K562 (cell line): ENCODE measurements around the gene TIMP4. TPM values are rescaled to one million over a fixed set of nuclear protein-coding genes. Genes with fewer than 3 reads are reported as not detected.

Experiments
- ATAC-seq: fragments of 200-7000 bp; cut with Tn5 transposase; 3 replicates; pipeline ENCODE4 v1.9.1; 2020; ENCODE audit warnings: moderate library complexity
- BruUV-seq: library from RNA; stranded (reverse); fragments of 400-500 nt; replicated peaks from 2 replicates; lab custom pipeline; 2021; lab: Mats Ljungman, UMichigan
- CTCF ChIA-PET: fragments of 300-600 bp; formaldehyde crosslinking; extraction: SDS; loops from one replicate; lab custom pipeline; 2021; ENCODE audit warnings: low intra/inter-chr PET ratio; lab: Yijun Ruan, JAX
- POLR2A ChIA-PET: fragments of 300-600, 350-650 bp; sonication (Branson Sonifier 250); formaldehyde crosslinking; extraction: SDS; loops from one replicate; lab custom pipeline; 2021; ENCODE audit warnings: antibody characterized with exemption, inconsistent platforms; lab: Yijun Ruan, JAX
- DNase-seq, 4 experiments: peaks; one replicate each; pipeline versions ENCODE4 v3.0.0 to v3.0.0-alpha.2; 2011 to 2018; ENCODE audit warnings: low spot score in 3 of 4, mixed read lengths in 3 of 4; ENCODE audit errors: extremely low read depth in 1 of 4
- FAIRE-seq: peaks from 2 replicates; lab custom pipeline; 2011; peaks lifted over from hg19 to GRCh38; lab: Jason Lieb, UNC
- H2AFZ ChIP-seq: 2 replicates; pipeline ENCODE4 v1.6.0; 2011; ENCODE audit warnings: low read depth, low read length, control low read depth, inconsistent platforms
- H3K27ac ChIP-seq: fragments of 200-600 bp; 3 replicates; pipeline ENCODE4 v1.8.0; 2011; ENCODE audit warnings: low read depth, mild to moderate bottlenecking, control low read depth, inconsistent platforms, low read length, moderate library complexity, mixed read lengths; ENCODE audit errors: extremely low read depth
- H3K27me3 ChIP-seq, 2 experiments: fragments of 300-600 bp in 1 of 2; 2 replicates in 1 of 2; 3 replicates in 1 of 2; pipeline versions ENCODE4 v1.6.0 to v1.8.0; 2011; ENCODE audit warnings: inconsistent platforms in 2 of 2, low read length in 2 of 2, mild to moderate bottlenecking in 1 of 2, mixed read lengths in 1 of 2, moderate library complexity in 1 of 2; ENCODE audit not compliant: control insufficient read depth in 2 of 2, insufficient read depth in 2 of 2
- H3K36me3 ChIP-seq: fragments of 300-600 bp; 3 replicates; pipeline ENCODE4 v1.8.0; 2011; ENCODE audit warnings: mild to moderate bottlenecking, low read length, inconsistent platforms; ENCODE audit not compliant: control insufficient read depth, insufficient read depth
- H3K4me1 ChIP-seq, 2 experiments: fragments of 200-600 bp in 1 of 2; replicated peaks in 1 of 2; 2 replicates in 1 of 2; 3 replicates in 1 of 2; pipeline versions ENCODE4 v1.5.1 to v1.8.0; 2011; ENCODE audit warnings: inconsistent platforms in 2 of 2, low read length in 2 of 2, mild to moderate bottlenecking in 1 of 2, mixed read lengths in 1 of 2, moderate library complexity in 1 of 2; ENCODE audit not compliant: control insufficient read depth in 2 of 2, insufficient read depth in 2 of 2
- H3K4me2 ChIP-seq: 2 replicates; pipeline ENCODE4 v1.6.1; 2011; ENCODE audit warnings: low read length, control low read depth, inconsistent platforms, mixed read lengths; ENCODE audit not compliant: insufficient read depth
- H3K4me3 ChIP-seq: fragments of 200-600 bp; sonication (generic), shearing (Covaris generic); 2 replicates; pipeline ENCODE4 v1.5.1; 2016; ENCODE audit warnings: control low read depth, inconsistent platforms
- H3K79me2 ChIP-seq: fragments of 200-600 bp; 3 replicates; pipeline ENCODE4 v1.8.0; 2011; ENCODE audit warnings: low read length, inconsistent platforms; ENCODE audit not compliant: control insufficient read depth, insufficient read depth
- H3K9ac ChIP-seq, 2 experiments: 2 replicates each; pipeline versions ENCODE4 v1.6.0 to v1.6.1; 2011; ENCODE audit warnings: low read depth in 2 of 2, low read length in 2 of 2, control low read depth in 1 of 2, inconsistent platforms in 1 of 2, mild to moderate bottlenecking in 1 of 2, mixed read lengths in 1 of 2; ENCODE audit not compliant: insufficient read depth in 1 of 2
- H3K9me1 ChIP-seq: one replicate; pipeline ENCODE4 v1.6.0; 2011; ENCODE audit warnings: inconsistent platforms, mild to moderate bottlenecking, low read length, moderate library complexity; ENCODE audit not compliant: control insufficient read depth, insufficient read depth
- H3K9me3 ChIP-seq: replicated peaks from 2 replicates; pipeline ENCODE4 v1.5.1; 2011; ENCODE audit warnings: low read depth, low read length, inconsistent platforms; ENCODE audit not compliant: control insufficient read depth, insufficient read depth
- H4K20me1 ChIP-seq: replicated peaks from 2 replicates; pipeline ENCODE4 v1.6.1; 2011; ENCODE audit warnings: low read length, inconsistent platforms, mixed read lengths; ENCODE audit not compliant: control insufficient read depth, insufficient read depth
- GTF2E2 ChIP-seq: fragments of 200-800 bp; sonication (Bioruptor generic); IDR thresholded peaks from 2 replicates; pipeline ENCODE4 v1.6.1; 2016; ENCODE audit warnings: missing genetic modification characterization, missing compliant biosample characterization
- HSF4 ChIP-seq: fragments of 250-450 bp; sonication (Bioruptor Pico); IDR thresholded peaks from 2 replicates; pipeline ENCODE4 v2.1.2; 2022; ENCODE audit warnings: mild to moderate bottlenecking, moderate library complexity, borderline replicate concordance
- NFXL1 ChIP-seq: fragments of 450-650 bp; formaldehyde crosslinking; IDR thresholded peaks from 2 replicates; pipeline ENCODE4 v1.4.0; 2021; ENCODE audit warnings: mild to moderate bottlenecking
- RBM34 ChIP-seq: fragments of 200-400 bp; formaldehyde crosslinking; IDR thresholded peaks from 2 replicates; pipeline ENCODE4 v1.6.1; 2018; ENCODE audit warnings: low read length, borderline replicate concordance; ENCODE audit not compliant: insufficient read depth
- RCOR1 ChIP-seq, 2 experiments: IDR thresholded peaks; 2 replicates each; pipeline ENCODE4 v1.6.1; 2012; ENCODE audit warnings: low read depth in 2 of 2, low read length in 2 of 2, borderline replicate concordance in 1 of 2, improper control_type of control experiment in 1 of 2
- ZBTB17 ChIP-seq: fragments of 450-650 bp; formaldehyde crosslinking; IDR thresholded peaks from 2 replicates; pipeline ENCODE4 v1.4.0; 2020; ENCODE audit warnings: mild to moderate bottlenecking
- ZBTB7A ChIP-seq: IDR thresholded peaks from 2 replicates; pipeline ENCODE4 v1.6.1; 2011; ENCODE audit warnings: low read depth, mild to moderate bottlenecking, low read length, moderate library complexity, borderline replicate concordance; ENCODE audit not compliant: control insufficient read depth
- ZNF766 ChIP-seq: fragments of 200-800 bp; sonication (Bioruptor generic); conservative IDR thresholded peaks from 2 replicates; pipeline ENCODE4 v1.6.1; 2016; ENCODE audit warnings: missing genetic modification characterization, missing compliant biosample characterization
- WGBS: fragments of 100-300 bp; shearing (Covaris generic); methylation state at CpG from one replicate; pipeline ENCODE4 v1.1.6; 2016; ENCODE audit warnings: low coverage, mixed read lengths; ENCODE audit not compliant: insufficient coverage; ENCODE audit errors: missing lambda C conversion rate; 5-methylcytosine and 5-hydroxymethylcytosine counted together
- in situ Hi-C: fragments of 300-500 bp; cut with MboI; formaldehyde crosslinking; loops from 4 replicates; pipeline ENCODE4 v1.15.0; 2018; ENCODE audit warnings: inconsistent platforms, mixed read lengths
- intact Hi-C: fragments of 100-400 bp; cut with micrococcal nuclease; formaldehyde crosslinking; loops from 2 replicates; pipeline ENCODE4 v1.14.2; 2022
- polyA plus RNA-seq, 8 experiments: library from polyadenylated mRNA; depleted of rRNA in 4 of 8; stranded (reverse) in 5 of 8; unstranded in 3 of 8; fragments of >200 nt; fragmentation: Nextera tagmentation in 2 of 8; fragmentation: Illumina TruSeq in 1 of 8; extraction: Ambion mirVana in 2 of 8; extraction: Trizol in 1 of 8; gene quantifications; 2 replicates each; pipeline versions ENCODE4 v1.2.1 to v1.2.3, GENCODE V29; 2011 to 2014; ENCODE audit warnings: inconsistent platforms in 1 of 8, missing spikeins in 1 of 8
- total RNA-seq, 7 experiments: library from RNA; depleted of rRNA in 6 of 7; stranded (reverse); fragments of >200 nt in 6 of 7; fragmentation: Illumina TruSeq in 2 of 7; extraction: Trizol in 2 of 7; gene quantifications; 2 replicates each; pipeline versions ENCODE4 v1.2.1 to v1.2.3, GENCODE V29; 2011 to 2021; ENCODE audit warnings: low replicate concordance in 1 of 7
- TF ChIP-seq, protein P1 (sequence below): sonication (generic); formaldehyde crosslinking; IDR thresholded peaks from 2 replicates; pipeline ENCODE4 v1.9.0; 2022; ENCODE audit warnings: mild to moderate bottlenecking, missing genetic modification reagents

The TIMP4 gene
- total and polyA plus RNA-seq, 9 of the 15 experiments (the other 6 are each of a cell fraction or from before 2014, with no cell fraction given): 0.03 to 0.07 TPM; not detected in 7

DNA sequence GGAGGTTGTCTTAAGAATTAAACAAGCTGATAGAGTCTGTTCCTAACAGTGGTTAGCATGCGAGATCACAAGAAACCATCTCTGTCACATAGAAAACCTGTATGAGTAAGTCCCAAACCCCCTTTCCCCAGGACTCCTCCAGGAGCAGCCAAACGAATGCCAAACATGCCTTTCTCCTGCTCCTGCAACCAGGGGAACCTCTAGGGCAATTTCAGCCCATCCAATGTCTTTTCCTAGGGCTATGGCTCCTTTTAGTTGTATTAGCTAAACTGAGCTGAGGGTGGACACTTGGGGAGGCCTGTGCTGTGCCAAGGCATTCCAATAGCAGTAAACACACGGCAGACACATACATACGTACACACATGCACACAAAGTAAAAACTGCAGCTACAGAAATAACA lies 36.5 kb upstream of the TIMP4 start:
- no peak overlapping the region for H3K4me2 ChIP-seq

More for the DNA sequence above, 36.5 kb upstream of the TIMP4 start:
- no peak overlapping the region for H3K27ac ChIP-seq
- H3K79me2 ChIP-seq: no peaks in the 10 kb centered on the region
- H3K4me3 ChIP-seq: no peak overlapping the region
- no peaks in the 10 kb centered on the region for H3K36me3 ChIP-seq
- POLR2A ChIA-PET: interaction anchor here (1.6 kb wide), 1 partner anchor 9 kb away, joined by 4 read pairs; no protein-coding TSS in a partner anchor
- in situ Hi-C loops (no loop called here), intact Hi-C loops (no loop called here)
- peaks cover 0 to 42% of the 10 kb centered on the region in 2 experiments; a peak in 3 of 5 replicates for H3K4me1 ChIP-seq
- ATAC-seq (no peak; the same call in 2 of the 3 replicates), FAIRE-seq (no peak), DNase-seq (no peak)
- 43% methylated on average over 4 of the region's 4 CpGs for WGBS
- CTCF ChIA-PET: no interaction called here
- H3K9me3 ChIP-seq: no peaks in the 10 kb centered on the region
- H4K20me1 ChIP-seq: no peaks in the 10 kb centered on the region
- no peaks in the 10 kb centered on the region for H3K9me1 ChIP-seq
- H3K27me3 ChIP-seq: peaks cover 2 to 12% of the 10 kb centered on the region in 2 experiments; a peak in 2 of 5 replicates
- H2AFZ ChIP-seq: no peak overlapping the region
- TF ChIP-seq, protein P1, sequence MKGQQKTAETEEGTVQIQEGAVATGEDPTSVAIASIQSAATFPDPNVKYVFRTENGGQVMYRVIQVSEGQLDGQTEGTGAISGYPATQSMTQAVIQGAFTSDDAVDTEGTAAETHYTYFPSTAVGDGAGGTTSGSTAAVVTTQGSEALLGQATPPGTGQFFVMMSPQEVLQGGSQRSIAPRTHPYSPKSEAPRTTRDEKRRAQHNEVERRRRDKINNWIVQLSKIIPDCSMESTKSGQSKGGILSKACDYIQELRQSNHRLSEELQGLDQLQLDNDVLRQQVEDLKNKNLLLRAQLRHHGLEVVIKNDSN (CRISPR knock-in tag): 0 out of 2 replicates have a peak, but pooled peaks have one; percentile 10
- TF ChIP-seq HSF4 (CRISPR knock-in tag): no peak
- no peak for TF ChIP-seq ZBTB17 (CRISPR knock-in tag)
- TF ChIP-seq RCOR1 (IDR thresholded peaks at IDR 0.05; ENCODE audit: borderline replicate concordance in 1 of 2, low read depth in 2 of 2, low read length in 2 of 2): no peak
- 0 out of 2 replicates have a peak, but pooled peaks have one; percentile 58 for TF ChIP-seq GTF2E2
- no peak for TF ChIP-seq RBM34
- 0 out of 2 replicates have a peak, but pooled peaks have one; percentile 15 for TF ChIP-seq ZNF766
- no peak for TF ChIP-seq ZBTB7A
- TF ChIP-seq NFXL1 (CRISPR knock-in tag): 0 out of 2 replicates have a peak, but pooled peaks have one; percentile 35
- H3K9ac ChIP-seq: no peak overlapping the region
- BruUV-seq: no TSS peak
